C4-2B (cell line): ENCODE results near the gene TAF4B.

ENCODE experiments used
- CTCF ChIP-seq: fragments of 450-650 bp; conservative IDR thresholded peaks from 2 replicates; pipeline ENCODE4 v1.5.1; 2017; ENCODE audit warnings: mild to moderate bottlenecking
- ZFX ChIP-seq: fragments of 450-650 bp; IDR thresholded peaks from 2 replicates; pipeline ENCODE4 v1.6.1; 2017

GRCh38 chr18:26225915-26226228 lies 373 bp upstream of the TAF4B start:
- TF ChIP-seq CTCF (no peak), ZFX (no peak)
